ENCODE data around the gene KLRD1. TPM values are rescaled to one million over a fixed set of nuclear protein-coding genes. Genes with fewer than 3 reads are reported as not detected.

The KLRD1 gene
- total and polyA plus RNA-seq, 4 donors, result 0.60 to 5.0 (median 1.4) TPM

DNA sequence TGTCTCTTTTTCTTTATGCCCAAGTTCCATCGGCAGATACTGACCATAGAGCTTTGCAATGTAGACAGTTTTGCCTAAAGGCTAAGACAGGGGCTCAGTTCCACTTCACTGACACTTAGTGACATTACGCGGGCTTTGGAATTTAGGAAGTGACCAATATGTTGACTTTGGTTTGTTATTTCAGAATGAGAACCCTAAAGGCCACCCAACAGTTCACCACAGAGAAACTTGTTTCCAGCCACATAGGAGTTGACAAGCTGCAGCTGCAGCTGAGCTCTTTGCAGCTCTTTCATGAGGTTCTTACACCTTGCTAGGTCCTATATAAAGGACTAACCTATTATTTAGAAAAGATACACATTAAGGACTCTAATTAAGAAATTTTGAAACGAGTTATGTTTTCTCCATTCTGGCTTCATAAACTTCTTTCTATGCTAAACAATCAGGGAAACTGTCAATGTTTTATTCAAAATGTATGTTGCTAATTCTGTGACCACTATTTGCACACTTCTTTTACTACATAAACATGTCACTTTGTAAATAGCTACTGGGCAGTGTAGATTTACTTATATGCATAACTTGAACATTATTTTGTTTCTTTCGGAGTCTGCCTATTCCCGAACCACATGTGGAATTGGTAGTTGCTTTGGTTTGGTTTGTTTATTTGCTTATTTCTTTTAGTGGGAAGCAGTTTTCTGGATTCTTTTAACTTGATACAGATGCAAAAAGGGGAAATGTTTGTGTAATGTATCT lies 18.5 kb upstream of the KLRD1 start:
- no peak for TF ChIP-seq HNF4G (IDR thresholded peaks at IDR 0.05)
- TF ChIP-seq, protein P1, sequence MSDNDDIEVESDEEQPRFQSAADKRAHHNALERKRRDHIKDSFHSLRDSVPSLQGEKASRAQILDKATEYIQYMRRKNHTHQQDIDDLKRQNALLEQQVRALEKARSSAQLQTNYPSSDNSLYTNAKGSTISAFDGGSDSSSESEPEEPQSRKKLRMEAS (IDR thresholded peaks at IDR 0.05), result no peak
- TF ChIP-seq HNF4A (conservative IDR thresholded peaks at IDR 0.05), result no peak
- TF ChIP-seq JUND (IDR thresholded peaks at IDR 0.05), result no peak
- TF ChIP-seq GABPA (IDR thresholded peaks at IDR 0.05 in 1 of 2, conservative IDR thresholded peaks at IDR 0.05 in 1 of 2), result no peak
- TF ChIP-seq, protein P2, sequence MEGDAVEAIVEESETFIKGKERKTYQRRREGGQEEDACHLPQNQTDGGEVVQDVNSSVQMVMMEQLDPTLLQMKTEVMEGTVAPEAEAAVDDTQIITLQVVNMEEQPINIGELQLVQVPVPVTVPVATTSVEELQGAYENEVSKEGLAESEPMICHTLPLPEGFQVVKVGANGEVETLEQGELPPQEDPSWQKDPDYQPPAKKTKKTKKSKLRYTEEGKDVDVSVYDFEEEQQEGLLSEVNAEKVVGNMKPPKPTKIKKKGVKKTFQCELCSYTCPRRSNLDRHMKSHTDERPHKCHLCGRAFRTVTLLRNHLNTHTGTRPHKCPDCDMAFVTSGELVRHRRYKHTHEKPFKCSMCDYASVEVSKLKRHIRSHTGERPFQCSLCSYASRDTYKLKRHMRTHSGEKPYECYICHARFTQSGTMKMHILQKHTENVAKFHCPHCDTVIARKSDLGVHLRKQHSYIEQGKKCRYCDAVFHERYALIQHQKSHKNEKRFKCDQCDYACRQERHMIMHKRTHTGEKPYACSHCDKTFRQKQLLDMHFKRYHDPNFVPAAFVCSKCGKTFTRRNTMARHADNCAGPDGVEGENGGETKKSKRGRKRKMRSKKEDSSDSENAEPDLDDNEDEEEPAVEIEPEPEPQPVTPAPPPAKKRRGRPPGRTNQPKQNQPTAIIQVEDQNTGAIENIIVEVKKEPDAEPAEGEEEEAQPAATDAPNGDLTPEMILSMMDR (IDR thresholded peaks at IDR 0.05; ENCODE audit: low read depth, low read length, missing input control), result no peak
- no peak for TF ChIP-seq RXRA (IDR thresholded peaks at IDR 0.05)
- TF ChIP-seq RAD21 (IDR thresholded peaks at IDR 0.05), result no peak
- no peak for TF ChIP-seq FOXA2 (IDR thresholded peaks at IDR 0.05)
- TF ChIP-seq EGR1 (IDR thresholded peaks at IDR 0.05; ENCODE audit: low read depth in 2 of 2), result no peak
- TF ChIP-seq TAF1 (conservative IDR thresholded peaks at IDR 0.05), result no peak
- no peak for TF ChIP-seq FOXA1 (IDR thresholded peaks at IDR 0.05)
- no peak for TF ChIP-seq YY1 (IDR thresholded peaks at IDR 0.05)
- TF ChIP-seq, protein P3, sequence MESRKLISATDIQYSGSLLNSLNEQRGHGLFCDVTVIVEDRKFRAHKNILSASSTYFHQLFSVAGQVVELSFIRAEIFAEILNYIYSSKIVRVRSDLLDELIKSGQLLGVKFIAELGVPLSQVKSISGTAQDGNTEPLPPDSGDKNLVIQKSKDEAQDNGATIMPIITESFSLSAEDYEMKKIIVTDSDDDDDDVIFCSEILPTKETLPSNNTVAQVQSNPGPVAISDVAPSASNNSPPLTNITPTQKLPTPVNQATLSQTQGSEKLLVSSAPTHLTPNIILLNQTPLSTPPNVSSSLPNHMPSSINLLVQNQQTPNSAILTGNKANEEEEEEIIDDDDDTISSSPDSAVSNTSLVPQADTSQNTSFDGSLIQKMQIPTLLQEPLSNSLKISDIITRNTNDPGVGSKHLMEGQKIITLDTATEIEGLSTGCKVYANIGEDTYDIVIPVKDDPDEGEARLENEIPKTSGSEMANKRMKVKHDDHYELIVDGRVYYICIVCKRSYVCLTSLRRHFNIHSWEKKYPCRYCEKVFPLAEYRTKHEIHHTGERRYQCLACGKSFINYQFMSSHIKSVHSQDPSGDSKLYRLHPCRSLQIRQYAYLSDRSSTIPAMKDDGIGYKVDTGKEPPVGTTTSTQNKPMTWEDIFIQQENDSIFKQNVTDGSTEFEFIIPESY (IDR thresholded peaks at IDR 0.05), result no peak
- TF ChIP-seq, protein P4, sequence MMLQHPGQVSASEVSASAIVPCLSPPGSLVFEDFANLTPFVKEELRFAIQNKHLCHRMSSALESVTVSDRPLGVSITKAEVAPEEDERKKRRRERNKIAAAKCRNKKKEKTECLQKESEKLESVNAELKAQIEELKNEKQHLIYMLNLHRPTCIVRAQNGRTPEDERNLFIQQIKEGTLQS (IDR thresholded peaks at IDR 0.05), result no peak

DNA sequence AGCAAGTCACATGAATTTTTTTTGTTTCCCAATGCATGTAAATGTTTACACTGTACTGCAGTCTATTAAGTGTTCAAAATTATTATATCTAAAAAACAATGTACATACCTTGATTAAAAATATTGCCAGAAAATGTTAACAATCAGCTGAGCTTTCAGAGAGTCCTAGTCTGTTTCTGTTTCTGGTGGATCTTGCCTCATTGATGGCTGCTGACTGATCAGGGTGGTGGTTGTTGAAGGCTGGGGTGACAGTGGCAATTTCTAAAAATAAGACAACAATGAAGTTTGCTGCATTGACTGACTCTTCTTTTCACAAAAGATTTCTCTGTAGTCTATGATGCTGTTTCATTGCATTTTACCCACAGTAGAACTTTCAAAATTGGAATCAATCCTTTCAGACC lies 16.6 kb upstream of the KLRD1 start:
- Histone ChIP-seq H3K27ac (ENCODE audit: low read depth in 1 of 2, low read length in 2 of 2) (no peak overlapping the region), H3K9me3 (ENCODE audit: control insufficient read depth in 4 of 4, low read length in 3 of 4) (no peaks in the 10 kb centered on the region), H3K36me3 (ENCODE audit: control insufficient read depth in 4 of 4, insufficient read depth in 3 of 4, low read depth in 1 of 4, low read length in 3 of 4) (no peaks in the 10 kb centered on the region), H3K4me1 (ENCODE audit: control insufficient read depth in 4 of 4, insufficient read depth in 4 of 4, low read length in 3 of 4) (no peaks in the 10 kb centered on the region), H3K4me3 (ENCODE audit: low read depth in 1 of 3, low read length in 3 of 3) (no peak overlapping the region), H3K9ac (ENCODE audit: low read depth in 1 of 2, low read length in 2 of 2) (no peak overlapping the region), H3K27me3 (ENCODE audit: control insufficient read depth in 4 of 4, insufficient read depth in 4 of 4, low read length in 3 of 4) (no peaks in the 10 kb centered on the region)
- TF ChIP-seq HNF4A (conservative IDR thresholded peaks at IDR 0.05), result no peak
- DNase-seq (ENCODE audit: low spot score), result no peak

More for the DNA sequence above, 18.5 kb upstream of the KLRD1 start:
- WGBS, result 83% methylated on average over 6 of the region's 6 CpGs
- H3K27me3 ChIP-seq (ENCODE audit: control insufficient read depth in 4 of 4, insufficient read depth in 4 of 4, low read length in 3 of 4), result no peaks in the 10 kb centered on the region
- no peaks in the 10 kb centered on the region for H3K9me3 ChIP-seq (ENCODE audit: control insufficient read depth in 4 of 4, low read length in 3 of 4)
- no peak overlapping the region for H3K9ac ChIP-seq (ENCODE audit: low read depth in 1 of 2, low read length in 2 of 2)
- no peaks in the 10 kb centered on the region for H3K4me1 ChIP-seq (ENCODE audit: control insufficient read depth in 4 of 4, insufficient read depth in 4 of 4, low read length in 3 of 4)
- no peak overlapping the region for H3K27ac ChIP-seq (ENCODE audit: low read depth in 1 of 2, low read length in 2 of 2)
- no peak overlapping the region for H3K4me3 ChIP-seq (ENCODE audit: low read depth in 1 of 3, low read length in 3 of 3)
- DNase-seq (ENCODE audit: low spot score), result no peak
- no peaks in the 10 kb centered on the region for H3K36me3 ChIP-seq (ENCODE audit: control insufficient read depth in 4 of 4, insufficient read depth in 3 of 4, low read depth in 1 of 4, low read length in 3 of 4)

All from liver (tissue), 9 donors.